GM19455 (cell line): Measurements from ENCODE around the gene CCNDBP1.
"Not testable (repeated sequence)": the region's sequence is repeated elsewhere in the genome, so short reads cannot be mapped to it uniquely, and the experiment has no call there.

Experiments
- ATAC-seq: cut with Tn5 transposase; IDR thresholded peaks from one replicate; pipeline ENCODE4 v1.9.1; 2021; ENCODE audit not compliant: unreplicated experiment

The CCNDBP1 gene

DNA sequence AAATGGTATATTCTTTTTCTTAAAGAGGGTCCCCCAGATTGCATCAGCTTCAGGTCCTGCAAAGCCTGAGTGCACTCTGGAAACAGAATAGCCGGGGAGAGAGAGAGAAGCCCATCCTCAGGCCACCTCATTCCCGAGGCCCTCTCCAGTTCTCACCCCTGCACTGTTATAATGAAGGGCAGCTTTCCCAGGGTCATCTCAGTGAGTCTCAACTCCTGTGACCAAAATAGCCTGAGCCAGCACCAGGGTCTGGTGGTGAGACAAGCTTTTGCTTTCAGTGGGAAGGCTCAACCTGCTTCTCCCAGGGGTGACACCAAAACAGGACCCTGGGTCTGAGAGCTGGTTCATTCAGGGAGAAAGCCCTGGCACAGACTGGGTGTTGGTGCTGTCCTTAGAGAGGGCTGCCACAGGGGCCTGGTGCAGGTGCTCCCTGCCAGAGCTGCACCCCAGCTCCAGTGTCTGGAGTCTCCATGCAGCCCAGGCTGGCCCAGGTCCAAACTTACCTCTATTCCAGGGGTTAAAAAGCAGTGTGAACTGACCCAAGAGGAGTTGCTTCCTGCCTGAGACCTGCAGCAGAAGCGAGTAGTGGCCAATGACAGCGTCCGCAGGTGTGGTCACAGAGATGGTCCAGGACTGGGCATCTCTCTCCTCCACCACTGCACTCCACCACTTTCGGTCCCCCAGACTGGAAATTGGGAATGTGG, 29.5 kb downstream of the CCNDBP1 start:
- no peak for ATAC-seq

DNA sequence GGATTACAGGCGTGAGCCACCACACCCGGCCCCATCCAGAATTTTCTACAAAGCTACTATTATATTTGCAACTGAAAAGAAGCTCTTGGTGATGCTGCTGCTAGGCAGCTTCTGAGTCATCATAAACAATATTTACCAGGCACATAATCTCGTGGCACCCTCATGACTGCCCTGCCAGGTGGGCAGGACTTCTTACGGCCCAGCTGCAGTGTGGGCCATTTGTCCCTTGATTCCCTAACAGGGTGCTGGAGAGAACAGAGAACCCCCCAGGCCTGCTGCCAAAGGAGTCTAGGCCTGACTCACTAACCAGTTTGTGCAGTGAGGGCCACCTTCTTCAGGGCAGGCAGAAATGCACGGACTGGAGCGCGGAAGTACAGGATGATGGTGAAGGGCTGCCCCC, 30.8 kb downstream of the CCNDBP1 start:
- ATAC-seq: no peak

DNA sequence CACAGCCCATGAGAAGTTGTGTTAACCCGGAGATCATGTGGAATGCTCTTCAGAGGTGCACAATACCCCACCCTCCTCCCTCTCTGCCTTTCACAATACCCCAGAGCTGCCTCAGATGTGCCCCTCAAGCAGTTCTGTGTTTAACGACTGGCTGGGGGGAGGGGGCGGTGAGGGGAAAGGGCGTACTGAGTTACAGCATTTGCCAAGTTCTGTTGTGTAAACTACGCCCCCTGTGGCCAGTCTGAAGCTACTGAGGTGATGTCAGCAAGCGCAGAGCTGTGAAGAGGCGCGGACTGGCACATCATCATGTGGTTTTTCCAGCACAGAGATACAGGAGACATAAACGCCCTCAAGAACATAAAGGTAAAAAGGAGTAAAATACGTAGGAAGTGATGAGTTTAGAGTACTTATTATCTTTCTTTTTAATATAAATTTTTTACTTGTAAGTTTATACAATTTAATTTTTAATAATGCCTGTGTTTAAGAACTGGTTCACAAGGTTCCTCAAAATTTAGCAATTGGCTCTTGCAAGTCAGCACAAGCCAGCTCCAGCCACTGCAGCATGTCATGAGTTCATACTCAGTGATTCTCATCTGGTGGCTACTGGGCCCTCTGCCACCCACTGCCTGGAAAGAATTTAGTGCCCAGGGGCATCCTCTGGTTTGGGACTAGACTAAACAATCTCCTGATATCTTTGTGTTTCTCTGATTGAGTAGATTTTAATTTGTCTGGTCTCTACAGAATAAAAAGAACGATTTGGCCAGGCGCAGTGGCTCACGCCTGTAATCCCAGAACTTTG, 33.9 kb downstream of the CCNDBP1 start:
- ATAC-seq: no peak

DNA sequence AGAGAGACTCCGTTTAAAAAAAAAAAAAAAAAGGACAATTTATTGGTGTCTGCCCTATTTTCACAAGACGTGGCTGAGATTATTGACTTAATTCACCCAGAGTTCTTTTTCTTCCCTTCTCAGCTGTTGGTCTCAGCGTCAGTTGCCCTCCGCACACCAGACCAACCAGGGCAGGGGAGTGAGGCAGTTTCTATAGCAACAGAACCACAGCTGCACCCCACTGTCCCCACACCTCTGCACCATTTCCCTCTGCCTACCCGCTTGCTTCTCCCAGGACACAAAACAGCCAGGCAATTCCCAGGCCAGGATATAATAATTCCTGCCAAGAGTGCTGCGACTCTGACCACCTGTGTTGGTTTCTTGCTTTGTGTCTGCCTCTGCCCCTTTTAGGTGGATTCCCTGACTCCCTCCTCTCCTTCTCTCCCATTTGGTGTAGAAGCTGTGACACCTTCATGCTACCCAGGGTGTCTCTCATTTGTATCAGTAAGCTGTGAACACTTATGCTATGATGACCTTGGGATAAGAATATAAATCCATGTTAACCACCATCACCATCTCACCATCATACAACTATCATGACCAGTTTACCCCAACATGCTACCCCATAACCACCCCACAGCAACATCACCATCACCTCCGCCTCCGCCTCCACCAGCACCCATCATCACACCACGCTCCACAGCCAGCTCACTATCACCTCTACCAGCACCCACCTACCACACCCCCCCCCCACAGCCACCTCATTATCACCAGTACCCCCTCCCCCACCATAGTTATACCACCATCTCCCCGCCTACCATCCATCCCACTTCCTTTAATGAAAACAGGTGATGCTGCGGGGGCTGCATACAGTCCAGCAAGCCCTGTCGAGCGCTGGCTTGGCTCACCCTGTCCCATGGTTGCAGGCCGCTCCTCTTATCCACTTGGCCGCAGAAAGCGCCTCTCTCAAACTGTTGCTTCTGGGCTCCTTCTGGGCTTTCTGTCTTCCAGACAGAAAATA, 35.0 kb downstream of the CCNDBP1 start:
- ATAC-seq: no peak

DNA sequence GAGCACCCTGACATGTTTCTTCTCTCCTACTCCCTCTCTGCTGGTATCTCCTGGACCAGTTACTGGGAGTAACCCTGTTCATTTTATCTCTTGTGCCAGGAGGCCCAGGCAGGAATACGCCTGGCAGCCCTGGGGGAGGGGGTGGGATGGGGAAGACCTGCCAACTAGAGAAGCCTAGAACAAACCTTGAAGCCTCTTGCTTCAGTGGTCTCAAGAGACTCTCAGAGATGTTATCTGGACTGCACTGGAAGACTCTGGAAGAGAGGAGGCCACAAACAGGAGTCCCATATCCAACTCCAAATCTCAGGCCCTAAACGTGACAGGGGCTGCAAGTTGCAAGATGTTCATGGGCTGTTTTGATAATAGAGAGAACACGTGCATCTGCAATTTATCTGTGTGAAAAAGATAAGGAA, 35.8 kb downstream of the CCNDBP1 start, which contains the start of gene EPB42:
Gene EPB42 (minus strand): TSS at position 28 of the 413 bp plus-strand sequence. CDS start 193 bp downstream, outside the sequence.
- no peak for ATAC-seq

DNA sequence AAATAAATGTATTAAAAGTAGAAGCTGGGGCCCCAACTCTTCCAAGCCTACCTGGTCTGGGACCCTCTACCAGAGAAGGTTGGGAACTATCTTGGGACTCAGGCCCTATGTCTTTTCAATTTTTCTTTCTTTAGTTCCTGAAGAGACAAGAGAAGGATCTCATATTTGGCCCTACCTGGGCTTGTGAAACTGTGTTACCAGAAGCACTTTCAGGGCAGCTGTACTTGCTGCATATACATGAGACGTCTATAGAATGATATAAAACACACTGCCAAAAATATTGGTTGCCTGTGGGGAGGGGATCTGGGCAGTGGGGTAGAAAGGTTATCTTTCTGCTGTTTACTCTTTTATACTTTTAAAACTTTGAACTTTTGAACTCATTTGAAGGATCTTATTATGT, 36.2 kb downstream of the CCNDBP1 start:
- no peak for ATAC-seq

DNA sequence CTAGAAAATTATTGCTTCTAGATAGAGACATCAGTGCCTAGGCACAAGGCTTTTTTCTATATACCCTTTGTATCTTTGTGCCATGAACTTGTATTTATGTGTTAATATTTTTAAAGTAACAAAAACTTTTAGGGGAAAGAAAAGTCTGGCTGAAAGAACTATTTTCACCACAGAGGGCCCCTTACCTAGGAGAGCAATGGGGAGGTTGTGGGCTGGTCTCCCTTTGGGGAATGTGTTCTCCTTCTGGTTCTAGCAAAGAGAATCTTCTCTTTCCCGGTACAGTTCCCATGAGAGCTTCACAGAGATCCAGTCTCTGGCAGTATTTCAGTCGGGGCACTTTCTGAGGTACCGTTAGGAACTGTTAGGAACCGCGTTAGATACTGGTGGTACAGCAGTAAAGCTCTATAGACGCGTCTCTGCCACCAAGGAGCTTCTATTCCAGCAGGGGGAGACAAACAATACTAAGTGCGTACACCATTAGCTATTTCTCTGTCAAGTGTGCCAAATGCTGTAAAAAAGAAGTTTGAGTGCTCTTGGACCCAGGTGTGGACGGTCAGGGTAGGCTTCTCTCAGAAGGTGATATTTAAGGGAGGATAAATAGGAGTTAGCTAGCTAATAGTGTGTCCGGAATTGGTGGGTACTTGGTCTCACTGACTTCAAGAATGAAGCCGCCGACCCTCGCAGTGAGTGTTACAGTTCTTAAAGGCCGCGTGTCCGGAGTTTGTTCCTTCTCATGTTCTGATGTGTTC, 40.2 kb downstream of the CCNDBP1 start:
- ATAC-seq: no peak

DNA sequence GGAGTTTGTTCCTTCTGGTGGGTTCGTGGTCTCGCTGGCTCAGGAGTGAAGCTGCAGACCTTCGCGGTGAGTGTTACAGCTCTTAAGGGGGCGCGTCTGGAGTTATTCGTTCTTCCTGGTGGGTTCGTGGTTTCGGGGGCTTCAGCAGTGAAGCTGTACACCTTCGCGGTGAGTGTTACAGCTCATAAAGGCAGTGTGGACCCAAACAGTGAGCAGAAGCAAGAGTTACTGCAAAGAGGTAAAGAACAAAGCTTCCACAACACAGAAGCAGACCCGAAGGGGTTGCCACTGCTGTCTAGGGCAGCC, 40.7 kb downstream of the CCNDBP1 start:
- not testable (repeated sequence) for ATAC-seq

DNA sequence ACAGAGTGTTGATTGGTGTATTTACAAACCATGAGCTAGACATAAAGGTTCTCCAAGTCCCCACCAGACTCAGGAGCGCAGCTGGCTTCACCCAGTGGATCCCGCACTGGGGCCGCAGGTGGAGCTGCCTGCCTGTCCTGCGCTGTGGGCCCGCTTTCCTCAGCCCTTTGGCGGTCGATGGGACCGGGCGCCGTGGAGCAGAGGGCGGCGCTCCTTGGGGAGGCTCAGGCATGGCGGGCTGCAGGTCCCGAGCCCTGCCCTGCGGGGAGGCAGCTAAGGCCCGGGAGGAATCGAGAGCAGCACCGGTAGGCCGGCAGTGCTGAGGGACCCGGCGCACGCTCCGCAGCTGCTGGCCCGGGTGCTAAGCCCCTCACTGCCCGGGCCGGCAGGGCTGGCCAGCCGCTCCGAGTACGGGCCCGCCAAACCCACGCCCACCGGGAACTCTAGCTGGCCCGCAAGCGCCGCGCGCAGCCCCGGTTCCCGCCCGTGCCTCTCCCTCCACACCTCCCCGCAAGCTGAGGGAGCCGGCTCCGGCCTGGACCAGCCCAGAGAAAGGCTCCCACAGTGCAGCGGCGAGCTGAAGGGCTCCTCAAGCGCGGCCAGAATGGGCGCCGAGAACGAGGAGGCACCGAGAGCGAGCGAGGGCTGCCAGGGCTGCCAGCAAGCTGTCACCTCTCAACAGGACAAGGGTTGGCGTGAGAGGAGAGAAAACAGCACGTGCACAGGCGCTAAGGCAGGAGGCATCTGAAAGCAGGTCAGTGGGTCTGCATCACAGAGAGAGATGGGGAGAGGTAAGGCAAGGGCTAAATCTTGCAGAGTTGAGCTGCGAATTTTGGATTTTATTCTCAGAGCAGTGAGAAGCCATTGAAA, 41.5 kb downstream of the CCNDBP1 start:
- ATAC-seq: no peak

DNA sequence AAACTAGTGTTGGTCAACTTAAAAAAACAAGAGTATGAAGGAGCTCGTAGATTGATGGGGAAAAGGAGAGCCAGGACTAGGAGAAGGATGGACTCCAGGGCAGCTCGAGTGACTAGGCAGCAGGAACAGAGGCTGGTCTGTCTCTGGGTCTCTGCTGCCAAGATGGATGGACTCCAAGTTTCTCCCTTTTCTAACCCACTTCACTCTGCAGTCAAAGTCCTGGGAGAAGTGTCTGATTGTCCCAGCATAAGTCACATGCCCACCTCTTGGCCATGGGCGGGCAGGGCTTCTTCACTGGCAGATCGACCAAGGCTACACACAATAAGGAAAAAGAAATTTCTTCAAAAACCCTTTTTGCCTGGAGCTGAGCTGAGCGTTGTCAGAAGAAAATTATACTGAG, 44.8 kb downstream of the CCNDBP1 start:
- ATAC-seq: no peak

DNA sequence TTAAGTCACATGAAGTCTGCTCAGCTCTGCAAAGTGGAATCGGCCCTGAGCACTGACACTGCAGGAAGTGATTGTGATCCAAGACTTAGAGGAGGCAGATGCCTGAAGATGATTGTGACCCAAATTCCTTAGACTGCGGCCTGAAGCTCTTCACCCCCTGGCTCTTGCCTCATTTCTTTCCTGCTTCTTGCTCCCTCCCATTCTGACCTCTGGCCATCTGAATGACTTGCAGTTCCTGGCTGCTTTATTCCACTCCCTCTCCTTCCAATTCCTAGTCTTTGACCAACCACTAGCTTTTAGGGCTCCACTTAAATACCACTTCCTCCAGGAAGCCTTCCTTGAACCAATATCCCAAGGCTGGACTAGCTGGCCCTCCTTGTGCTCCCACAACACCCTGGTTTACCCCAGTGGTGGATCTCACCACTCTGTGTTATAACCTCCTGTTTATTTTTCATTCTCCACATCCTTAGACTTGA, 45.5 kb downstream of the CCNDBP1 start:
- no peak for ATAC-seq

DNA sequence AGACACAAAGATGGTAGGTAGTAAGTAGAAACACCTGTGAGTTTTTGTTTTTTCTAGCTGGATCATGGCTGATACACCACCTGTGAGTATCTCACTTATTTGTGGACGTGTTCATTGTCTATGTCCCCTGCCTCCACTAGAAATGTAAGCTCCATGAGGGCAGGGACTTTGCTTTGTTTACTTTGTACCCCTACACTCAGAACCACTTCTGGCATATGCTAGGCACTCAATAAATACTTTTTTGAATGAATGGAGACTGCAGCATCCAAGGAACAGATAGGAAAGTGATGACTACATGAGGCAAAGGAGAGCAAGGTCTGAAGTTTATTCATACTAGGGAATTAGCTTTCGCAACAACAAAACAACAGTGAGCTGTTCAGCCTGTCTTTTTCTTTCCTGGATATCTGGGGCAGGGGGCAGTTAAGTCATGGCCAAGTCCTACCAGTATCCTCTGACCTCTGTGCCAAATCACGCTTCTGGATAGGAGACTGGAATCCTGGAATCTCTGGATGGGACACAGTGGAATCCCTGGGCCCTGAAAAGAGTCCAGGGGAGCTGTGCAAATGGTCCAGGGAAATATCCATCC, 47.2 kb downstream of the CCNDBP1 start:
- ATAC-seq: no peak

DNA sequence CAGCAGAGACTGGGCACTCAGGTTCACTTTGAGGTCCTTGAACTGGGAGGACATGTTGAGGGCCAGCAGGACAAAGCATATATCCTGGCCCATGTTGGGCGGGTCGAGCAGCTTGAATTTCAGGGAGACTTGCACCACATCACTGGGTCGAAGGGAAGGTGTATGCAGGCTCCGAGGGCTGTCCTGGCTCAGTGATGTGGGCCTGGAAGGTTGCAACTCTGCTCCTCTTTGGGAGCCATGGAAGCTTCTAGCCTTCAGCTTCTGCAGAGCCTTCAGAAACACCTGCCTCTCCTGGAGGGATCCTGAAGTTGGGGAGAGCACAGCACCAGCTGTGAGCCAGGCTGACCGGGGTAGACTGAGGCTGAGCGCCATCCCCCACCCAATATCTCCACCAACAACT, 50.3 kb downstream of the CCNDBP1 start:
- no peak for ATAC-seq

DNA sequence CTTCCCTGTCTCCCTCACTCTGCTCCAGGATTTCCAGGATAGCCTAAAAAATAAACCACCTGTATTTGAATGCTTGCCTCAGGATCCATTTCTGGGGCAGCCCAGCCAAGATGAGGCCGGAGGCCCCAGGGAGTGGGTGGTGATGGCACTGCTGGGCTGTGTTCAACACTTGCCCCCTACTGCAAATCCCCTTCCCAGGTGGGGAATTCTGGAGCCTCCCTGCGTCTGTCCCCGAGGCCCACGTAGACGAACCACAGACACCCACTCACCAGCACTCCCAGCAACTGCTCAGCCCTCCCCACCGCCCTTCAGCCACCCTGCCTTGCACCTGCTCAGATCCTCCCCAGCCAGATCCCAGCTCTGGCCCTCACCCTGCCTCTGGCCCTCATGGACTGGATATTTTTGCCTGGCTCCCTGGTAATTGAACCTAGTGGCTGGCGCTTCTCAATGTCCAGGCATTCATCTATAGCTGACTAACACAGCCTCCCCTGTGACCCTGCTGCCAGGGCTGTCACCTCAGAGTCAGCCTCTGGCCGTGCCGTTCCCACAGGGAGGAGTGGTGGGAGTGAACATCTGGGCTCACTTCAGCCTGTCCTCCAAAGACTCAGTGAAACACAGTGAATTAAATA, 52.8 kb downstream of the CCNDBP1 start:
- no peak for ATAC-seq

DNA sequence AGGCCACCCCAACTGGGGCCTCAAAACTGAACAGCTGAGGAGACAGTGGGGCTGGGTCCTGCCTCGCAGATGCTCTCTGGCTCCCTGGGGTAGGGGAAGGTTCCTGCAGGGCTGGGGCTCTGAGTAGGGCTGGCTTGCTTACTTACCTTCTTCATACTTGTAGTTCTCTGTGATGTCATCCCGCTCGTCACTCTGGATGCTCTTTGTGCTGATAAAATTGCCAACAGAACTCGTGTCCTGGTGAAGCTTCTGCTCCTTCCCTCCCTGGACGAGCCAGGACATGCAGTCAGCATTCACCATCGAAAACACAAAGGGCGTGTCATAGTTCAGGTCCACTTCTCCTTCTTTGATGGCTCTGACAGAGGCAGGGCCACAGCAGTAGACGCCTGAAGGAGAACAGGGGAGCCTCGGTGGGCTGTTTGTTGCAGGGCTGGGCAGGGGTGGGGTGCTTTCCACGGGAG, 53.5 kb downstream of the CCNDBP1 start:
- ATAC-seq: no peak

DNA sequence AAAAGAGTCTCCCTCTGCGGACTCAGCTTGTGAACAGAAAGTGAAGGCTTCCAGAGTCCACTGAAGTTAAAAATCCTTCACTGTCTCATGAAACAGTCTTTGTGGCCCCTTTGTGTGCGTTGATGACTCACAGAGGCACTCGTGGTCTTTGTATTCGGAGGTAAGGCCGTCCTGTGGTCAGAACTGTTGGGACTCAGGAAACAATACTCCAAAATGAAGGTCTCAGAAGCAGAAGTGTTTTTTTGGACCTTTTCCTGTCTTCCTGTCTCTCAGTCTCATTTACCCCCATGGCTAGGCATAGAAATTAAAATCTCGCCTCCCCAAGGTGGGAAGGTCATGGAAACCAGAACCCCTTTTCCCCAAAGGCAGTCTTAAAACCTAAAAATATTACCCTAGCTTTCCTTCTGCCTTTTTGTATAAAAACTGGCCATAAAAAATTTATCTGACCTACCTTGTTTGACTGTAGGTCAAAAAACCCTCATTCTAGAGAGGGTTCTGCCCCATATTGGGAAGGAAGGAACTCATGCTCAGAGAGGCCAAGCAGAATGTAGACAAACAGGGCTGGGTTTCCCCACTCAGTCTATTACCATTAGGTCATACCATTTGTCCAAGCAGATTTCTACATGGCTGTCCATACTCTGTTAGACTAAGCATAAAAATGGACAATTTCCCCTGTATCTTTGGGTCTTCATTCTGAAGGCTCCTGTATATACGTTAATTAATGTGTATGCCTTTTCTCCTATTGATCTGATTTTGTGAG, 54.7 kb downstream of the CCNDBP1 start:
- no peak for ATAC-seq

DNA sequence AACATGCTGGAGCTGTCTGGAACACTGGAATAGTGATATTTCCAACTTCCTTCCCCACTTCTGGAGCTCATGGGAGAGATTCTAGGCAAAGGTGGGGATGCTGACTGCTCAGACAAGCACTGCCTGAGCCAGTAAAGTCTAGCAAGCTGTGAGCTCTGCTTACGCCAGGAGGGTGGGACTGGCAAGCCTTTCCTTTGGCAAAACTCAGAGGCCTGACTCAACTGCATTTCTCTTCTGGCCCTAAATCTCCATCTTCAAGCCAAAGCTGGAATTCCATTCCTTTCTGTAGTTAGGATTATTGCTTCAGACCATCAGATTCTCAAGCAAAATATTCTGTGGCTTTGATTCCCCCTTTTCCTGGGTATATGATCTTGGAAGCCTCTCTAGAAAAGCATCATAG, 55.9 kb downstream of the CCNDBP1 start:
- no peak for ATAC-seq

DNA sequence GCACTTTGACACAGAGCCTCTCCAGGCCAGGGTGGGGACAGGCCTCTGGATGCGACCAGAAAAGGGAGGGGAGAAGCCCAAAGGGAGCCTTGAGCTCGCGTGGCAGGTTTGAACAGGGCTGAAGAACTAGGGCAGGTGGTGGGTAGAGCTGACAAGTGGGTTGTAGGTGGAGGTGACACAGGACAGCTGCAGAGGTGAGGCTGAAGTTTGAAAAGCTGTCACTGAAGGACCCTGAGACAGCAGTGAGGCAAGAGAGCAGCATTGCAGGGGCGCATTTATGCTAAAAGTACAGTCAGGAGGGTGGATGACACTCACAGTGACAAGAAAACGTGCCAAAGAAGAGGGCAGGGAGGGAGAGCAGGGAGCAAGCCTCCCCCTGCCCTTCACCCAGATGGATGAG, 57.4 kb downstream of the CCNDBP1 start:
- no peak for ATAC-seq
